ENCODE results near the gene DEAF1. TPM values are rescaled to one million over a fixed set of nuclear protein-coding genes. Genes with fewer than 3 reads are reported as not detected.
"Not testable (repeated sequence)": the region's sequence is repeated elsewhere in the genome, so short reads cannot be mapped to it uniquely, and the experiment has no call there.

The DEAF1 gene
- total RNA-seq, 1 donor from 2014 or later: 25.9 TPM

DNA sequence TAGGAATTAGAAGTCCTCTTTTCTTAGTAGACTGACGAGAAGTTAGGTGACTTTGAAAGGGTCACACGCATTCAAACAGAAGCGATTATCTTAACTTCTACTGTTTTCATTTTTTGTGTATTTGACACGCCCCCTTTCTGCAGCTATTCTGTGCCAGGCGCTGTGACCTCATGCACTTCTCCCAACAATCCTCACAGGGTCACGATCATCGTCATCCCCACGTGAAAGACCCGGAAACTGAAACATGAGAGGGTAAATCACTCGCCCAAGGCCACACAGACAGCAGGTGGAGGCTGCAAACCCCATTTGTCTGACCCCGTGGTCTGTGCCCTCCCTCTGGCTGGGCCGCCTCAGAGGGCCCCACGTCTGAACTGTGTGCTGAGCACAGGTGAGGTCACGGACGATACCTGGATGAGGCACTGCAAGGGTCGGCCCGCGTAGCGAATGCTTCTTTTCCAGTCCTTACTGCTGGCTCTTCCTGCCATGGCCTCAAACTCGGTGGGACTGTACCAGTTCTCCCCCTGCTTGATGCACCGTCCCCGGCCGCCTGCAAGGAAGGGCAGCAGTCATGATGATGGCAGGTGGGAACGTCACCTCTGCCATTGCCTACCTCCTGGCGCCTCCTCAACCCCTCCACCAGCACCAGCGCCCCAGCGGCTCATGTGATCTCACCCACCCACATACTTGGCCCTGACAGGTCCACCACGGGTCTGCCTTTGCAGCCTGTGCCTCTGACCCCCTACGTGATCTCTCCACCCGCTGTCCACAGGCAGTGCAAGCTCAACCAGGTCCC is 8.4 kb downstream of the DEAF1 start:
- DNase-seq (ENCODE audit: low spot score): no peak

DNA sequence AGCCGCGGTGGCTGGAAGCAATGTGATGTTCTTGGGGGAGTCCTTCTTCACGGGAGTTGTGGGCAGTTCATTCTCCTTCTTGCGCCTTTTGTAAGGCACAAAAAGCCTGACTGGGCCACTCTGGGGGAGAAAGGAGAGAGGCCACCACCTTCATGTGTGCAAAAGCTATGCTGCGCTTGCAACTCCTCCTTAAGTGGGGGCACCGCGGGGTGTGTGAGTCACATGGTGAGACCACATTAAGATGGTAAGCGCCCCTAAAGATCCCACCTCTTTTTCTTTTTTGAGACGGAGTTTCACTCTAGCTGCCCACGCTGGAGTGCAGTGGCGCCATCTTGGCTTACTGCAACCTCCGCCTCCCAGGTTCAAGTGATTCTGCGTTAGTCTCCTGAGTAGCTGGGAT is 14.1 kb downstream of the DEAF1 start:
- no peak for DNase-seq (ENCODE audit: low spot score)

DNA sequence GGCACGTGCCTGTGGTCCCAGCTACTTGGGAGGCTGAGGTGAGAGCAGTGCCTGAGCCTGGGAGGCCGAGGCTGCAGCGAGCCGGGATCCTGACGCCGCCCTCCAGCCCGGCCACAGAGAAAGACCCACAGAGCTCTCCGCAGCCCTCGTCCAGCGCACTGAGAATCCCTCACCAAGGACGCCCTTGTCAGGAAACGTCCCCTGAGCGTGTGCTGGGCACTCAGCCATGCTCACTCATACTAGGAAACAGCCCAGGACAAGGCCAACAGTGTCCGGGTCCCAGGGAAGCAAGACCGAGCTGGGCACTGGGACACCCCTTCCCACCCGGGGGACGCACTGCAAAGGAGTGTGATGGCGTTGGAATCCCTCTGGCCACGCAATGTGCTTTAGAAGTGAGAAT is 14.5 kb downstream of the DEAF1 start:
- no peak for DNase-seq (ENCODE audit: low spot score)

DNA sequence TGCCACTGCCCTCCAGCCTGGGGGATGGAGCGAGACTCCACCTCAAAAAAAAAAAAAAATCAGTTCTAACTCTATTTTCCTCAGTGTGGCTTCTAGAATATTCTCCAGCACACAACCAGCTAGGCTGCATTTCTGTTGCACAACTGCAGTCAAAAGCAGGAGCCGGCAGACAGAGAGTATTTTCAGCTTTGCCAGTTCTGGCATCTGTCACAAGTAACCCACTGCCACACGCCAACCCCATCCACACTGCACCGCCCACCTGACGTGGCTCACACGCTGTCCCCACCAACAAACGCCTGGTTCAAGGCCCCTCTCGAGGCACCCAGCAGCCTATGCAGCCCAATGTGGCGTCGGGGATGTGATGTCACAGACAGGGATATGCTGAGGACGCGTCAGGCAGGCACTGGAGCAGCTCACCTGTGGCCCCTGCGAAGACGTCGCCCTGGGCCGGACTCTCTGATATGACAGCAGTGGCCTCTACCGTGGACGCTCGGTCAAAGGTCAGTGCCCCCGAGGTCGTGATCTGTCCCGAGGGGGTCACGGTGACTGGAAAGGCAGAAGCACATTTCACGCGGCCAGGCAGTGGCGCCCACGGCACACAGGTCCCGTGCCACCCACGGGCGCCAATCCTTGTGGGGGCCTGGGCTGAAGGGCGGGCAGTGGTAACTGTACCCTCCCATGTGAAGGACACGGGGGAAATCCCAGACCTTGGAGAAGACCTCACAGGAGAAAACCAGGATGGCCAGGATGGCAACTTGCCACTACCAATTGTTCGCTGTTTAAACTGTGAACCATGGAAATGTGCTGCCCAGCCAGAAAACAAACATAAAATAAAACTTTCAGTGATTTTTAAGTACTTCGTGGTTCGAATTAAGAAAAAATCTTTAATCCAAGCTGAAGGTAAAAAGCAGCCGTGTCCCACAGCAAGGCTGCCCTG is 15.5 kb downstream of the DEAF1 start:
- no peak for DNase-seq (ENCODE audit: low spot score)

DNA sequence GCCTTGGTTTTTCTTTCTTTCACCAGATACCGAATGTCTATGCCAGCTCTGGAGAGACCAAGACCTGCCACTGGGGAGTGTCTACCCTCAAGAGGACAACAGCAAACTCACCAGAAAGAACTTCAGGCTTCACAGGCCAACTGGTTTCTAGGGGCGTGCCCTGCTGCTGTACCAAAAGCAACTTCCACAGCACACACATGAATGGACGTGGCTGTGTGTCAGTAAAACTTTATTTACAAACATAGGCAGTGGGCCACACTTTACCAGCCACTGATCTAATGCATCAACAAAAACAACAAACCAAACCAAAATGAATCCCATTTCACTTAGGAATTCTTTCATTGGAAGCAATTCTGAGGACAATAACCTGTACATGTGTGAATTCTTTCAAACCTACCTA is 16.7 kb downstream of the DEAF1 start:
- DNase-seq (ENCODE audit: low spot score): no peak

DNA sequence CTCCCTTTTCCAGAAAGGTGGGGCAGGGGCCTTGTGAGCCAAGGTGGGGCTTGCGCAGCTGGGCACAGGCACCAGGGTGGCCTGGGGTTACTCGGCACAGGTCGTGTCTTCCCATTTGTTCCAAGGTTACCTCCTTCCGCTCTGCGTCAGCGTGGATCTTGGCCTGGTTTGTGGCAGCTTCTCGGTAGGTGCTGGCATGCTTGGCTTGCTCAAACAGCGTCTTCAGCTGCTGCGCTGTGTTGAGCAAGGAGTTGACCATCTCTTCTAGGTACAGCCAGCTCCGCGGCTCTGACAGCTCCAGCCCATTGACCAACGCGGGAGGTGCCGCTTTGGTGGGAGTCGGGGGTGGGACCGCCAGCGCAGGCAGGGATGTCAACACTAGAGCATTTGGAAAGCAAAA is 20.6 kb downstream of the DEAF1 start:
- no peak for DNase-seq (ENCODE audit: low spot score)

DNA sequence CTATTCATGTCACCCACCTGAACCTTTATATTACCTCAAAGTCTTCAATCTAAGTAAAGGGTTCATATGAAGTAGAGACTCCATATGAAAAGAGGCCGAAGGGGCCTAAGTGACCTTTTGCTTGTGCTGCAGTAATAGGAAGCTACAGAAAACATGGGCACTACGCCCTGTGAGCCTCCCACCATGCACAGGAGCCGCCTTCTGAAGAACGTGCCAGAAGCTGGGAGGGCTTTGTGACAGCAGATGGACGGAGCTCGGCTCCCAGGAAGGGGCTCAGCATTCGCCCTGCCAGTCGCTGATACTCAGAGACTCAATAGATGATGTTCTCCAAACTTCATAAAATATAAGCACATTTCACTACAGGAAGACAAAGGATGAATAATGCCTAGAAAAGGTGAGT is 21.2 kb downstream of the DEAF1 start:
- no peak for DNase-seq (ENCODE audit: low spot score)

DNA sequence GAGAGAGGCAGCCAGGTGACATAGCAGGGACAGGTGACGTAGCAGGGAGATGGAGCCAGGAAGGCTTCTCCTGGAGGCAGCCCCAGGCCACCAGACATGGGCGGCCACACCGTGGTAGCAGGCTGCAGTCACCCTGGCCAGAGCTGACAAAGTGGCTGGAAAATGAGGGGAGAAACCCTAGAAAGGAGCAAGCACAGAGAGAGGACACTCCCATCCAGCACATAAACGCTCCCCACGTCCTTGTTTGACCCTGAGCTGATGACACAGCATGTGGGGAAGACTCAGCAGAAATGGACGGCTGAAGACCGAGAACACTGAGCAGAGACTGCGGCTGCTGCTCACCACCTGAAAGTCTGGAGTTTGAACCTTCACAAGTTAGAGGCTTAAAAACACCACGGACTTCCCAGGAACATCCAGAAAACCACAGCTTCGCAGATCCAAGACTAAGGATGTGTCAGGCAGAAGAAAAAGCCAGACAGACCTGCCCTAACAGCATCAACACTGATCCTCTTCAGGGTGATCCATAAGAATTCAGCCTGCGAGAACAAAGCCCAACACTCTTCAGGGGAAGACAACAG is 29.2 kb downstream of the DEAF1 start:
- DNase-seq (ENCODE audit: low spot score): no peak

DNA sequence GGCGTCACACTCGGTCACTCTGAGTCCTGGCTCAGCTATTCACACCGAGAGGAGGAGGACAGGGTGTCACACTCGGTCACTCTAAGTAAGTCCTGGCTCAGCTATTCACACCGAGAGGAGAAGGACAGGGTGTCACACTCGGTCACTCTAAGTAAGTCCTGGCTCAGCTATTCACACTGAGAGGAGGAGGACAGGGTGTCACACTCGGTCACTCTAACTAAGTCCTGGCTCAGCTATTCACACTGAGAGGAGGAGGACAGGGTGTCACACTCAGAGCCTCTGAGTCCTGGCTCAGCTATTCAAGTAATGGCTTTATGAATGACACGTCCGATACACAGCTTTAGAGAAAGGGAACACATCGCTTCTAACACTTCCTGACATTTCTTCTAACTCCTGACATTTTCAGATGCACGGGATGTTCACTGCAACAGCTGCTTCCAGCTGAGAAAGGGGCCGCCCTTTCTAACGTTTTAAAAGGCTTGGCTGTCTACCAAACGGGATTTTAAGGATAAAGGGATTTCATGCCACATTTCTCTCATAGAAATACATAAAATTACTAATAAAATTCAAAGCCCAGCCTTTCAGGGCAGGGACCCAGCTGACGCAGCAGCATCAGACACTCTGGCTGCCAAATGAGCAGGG is 29.8 kb downstream of the DEAF1 start:
- no peak for DNase-seq (ENCODE audit: low spot score)

DNA sequence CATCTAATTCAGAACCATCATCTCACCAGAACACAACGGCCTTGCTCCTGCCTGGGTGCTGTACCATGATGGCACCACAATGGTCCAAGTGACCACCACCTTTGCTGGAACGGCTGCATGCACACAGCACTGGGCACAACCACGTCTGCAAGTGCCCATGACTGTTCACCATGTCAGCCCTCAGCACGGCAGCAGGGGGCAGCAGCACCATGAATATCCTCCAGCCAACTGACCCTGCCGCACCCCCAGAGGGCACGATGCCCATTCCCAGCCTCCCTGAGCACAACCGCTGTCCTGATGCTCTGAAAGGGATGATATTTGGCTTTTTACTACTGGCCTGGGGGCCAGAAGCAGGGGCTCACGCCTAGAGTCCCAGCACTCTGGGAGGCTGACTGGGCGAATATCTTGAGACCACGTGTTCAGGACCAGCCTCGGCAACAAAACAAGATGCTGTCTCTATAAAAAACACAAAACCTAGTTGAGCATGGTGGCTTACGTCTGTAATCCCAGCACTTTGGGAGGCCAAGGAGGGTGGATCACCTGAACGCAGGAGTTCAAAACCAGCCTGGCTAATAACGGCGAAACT is 32.2 kb downstream of the DEAF1 start:
- no peak for DNase-seq (ENCODE audit: low spot score)

DNA sequence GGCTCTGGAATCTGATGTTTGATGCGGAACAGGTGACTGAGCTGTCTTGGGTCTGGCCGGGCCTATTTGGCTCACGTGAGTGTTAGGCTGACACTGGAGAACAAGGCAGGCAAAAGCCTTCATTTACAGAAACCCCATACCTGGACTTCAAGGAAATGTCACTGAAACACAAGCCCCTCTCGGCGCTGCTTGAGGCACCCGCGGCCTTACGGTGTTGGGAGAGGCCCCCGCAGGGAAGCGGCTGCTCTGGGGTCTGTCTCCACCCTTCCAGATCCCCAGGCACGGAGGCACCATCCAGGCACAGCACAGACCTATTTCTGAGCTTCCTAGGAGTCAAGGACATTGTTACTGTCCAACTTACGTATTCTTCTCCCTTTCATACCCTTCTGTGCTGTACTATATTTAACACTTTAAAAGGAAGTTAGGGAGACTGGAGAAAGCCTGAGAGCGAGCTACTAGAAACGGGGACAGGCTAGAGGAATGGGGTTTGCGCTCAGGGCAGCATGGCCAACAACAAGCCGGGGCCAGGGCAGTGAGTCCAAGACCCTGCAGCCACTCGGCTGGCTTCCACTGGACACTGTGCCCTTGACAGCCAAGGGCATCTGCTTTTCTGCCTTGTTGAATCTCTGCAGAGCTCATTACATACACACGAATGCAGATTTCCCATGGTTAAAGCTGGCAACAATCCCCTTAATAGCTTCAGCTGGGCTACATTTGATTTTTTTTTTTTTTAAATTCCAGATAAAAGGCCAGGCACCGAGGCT is 34.2 kb downstream of the DEAF1 start:
- DNase-seq (ENCODE audit: low spot score): no peak

DNA sequence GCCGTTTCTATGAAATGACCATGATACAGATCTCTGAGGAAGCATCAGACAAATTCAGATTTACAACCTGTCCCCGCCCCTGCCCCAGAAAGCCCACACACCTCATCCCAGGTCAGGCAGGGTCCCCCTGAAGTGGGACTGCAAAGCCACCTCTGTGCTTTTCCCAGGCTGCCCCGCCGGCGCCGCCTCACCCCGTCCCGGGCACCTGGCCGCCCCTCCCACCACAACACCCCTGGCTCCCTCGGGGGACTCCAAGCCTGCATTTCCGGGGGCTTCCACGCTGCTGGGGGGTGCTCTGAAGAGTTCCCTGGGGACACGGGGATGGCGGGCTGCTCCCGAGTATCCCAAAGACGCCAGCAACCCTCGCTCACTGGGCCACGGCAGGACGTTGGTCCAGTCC is 34.7 kb downstream of the DEAF1 start:
- no peak for DNase-seq (ENCODE audit: low spot score)

DNA sequence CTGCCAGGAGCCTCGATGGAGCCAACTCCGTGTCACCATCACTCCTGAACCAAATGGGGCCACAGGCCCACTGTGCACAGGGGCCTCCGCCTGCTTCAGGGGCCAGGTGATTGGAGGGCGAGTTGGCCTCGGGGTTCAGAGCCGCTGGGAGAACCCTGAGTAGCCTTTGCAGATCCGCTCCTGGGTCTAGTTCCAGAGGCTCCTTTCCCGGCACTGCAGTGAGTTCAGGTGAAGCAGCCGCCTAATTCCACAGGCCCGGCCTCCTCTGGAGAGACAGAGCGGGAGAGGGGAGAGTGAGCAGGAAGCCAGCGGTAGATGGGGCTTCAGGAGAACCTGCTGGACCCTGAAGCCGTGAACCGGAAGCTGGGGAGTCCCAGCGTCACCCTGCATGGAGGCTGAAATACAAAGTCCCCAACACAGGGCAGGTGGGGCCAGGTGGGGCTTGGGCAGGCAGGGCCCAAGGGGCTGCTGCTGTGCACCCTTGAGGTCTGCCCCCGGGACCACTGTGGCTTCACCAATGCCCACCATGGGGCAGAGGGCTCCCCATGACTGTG is 35.4 kb downstream of the DEAF1 start:
- no peak for DNase-seq (ENCODE audit: low spot score)

DNA sequence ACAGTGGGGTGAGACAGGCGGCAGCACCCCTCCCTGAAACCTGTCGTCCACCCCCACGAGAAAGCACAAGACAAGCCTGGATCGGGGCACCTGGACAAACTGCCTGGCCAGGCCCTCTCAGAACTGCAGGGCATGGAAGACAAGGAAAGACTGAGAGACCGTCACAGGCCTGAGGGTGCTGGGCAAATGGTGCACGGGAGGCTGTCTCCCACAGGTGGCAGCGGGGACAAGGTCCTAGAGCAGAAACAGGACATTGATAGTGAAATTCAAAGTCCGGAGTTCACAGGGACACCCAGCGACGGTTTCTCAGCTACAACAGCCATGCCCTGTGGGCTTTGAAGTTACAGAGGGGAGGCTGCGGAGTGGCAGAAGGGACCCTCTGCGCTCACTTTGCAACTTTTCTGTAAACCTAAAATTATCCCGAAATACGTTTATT is 37.3 kb downstream of the DEAF1 start:
- DNase-seq (ENCODE audit: low spot score): no peak

DNA sequence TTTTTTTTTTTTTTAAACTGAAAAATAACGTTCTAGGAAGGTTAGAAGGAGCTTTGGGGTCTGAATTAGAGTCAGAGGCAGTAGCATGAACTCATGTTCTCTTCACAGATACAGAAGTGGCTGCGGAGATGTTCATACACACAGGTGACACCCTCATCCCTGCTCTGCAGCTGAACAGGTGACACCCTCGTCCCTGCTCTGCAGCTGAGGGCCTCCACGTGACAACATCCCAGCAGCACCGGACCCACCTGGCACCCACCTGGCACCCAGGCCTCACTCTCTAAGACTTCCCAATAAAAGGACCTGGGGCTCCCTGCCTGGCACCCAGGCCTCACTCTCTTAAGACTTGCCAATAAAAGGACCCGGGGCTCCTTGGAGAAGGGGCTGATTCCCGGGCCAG is 38.2 kb downstream of the DEAF1 start:
- no peak for DNase-seq (ENCODE audit: low spot score)

DNA sequence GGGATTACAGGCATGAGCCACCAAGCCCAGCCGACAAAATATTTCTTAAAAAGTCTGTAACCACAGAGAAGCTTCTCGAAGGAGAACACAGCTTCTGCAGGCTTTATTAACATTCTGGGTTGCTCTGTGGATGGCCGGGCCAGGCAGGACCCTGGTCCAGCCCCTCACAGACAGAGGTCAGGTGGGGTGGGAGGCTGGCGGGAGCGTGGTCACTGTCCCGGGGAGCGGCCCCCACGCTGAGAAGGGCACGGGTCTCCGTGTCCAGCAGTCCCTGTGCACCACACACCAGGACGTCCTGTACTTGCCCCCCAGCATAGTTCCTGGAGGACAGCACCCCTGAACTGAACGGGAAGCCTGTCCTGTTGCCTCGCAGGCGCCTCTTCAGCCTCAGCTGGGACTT is 38.6 kb downstream of the DEAF1 start:
- DNase-seq (ENCODE audit: low spot score): no peak

DNA sequence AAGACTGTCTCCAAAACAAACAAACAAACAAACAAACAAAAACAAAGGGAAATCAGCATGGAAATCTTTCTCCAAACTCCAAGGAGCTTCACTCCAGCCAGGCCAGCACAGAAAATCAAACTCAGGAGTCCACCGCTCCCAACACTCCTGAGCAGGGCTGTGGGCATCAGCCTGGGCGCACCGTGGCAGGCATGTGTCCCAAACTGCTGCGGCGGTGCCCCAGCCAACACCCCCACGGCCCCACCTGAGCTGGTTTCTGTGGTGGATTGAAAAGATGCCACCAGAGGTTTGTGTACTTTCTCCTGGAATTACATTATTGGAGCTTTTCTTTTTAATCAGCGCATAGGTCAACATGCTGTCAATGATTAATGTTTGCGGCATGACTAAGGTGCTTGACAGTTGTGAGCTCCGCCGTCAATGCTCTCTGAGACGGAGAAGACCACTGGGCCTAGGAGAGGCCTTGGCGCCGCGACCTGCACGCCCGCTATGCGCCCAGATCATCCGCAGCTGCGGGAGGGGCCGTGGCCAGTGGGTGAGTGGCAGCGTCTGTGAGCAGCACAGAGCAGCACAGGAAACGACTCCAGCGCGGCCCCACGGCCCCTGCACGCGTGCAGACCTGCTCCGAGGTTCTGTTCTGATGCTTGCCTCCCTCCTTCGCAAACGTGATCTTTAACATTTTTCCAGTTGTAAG is 39.8 kb downstream of the DEAF1 start:
- DNase-seq (ENCODE audit: low spot score): no peak

DNA sequence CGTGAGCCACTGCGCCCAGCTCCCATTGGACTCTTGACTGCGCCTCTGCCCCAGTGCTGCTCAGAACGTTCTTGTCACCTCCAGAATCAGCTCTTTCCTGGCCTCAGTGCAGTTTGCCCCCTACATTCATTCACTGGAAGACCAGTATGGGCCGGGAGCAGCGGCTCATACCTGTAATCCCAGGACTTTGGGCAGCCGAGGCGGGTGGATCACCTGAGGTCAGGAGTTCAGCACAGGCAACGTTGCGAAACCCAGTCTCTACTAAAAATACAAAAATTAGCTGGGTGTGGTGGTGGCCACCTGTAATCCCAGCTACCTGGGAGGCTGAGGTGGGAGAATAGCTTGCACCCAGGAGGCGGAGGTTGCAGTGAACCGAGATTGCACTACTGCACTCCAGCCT is 40.6 kb downstream of the DEAF1 start:
- not testable (repeated sequence) for DNase-seq (ENCODE audit: low spot score)

DNA sequence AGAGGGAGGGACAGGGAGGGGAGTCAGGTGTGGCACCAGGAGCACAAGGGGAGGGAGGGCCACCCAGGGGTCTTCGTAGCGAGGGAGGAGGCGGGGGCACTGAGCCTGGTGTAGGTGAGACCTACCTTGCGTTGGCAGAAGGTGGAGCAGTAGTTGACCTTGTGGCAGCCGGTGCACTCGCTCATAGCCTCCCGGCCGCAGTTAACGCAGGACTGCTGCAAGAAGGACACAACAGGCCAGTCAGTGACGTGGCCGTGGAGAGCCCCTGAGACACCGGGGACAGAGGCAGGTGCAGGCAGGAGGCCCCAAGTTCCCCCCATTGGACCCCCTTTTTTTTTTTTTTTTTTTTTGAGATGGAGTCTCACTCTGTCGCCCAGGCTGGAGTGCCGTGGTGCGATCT is 41.2 kb downstream of the DEAF1 start:
- no peak for DNase-seq (ENCODE audit: low spot score)

Measured in mesenteric fat pad (tissue), 1 donor.